NT2/D1 (cell line): ENCODE results near the gene TENM3.

Experiments
- DNase-seq: peaks from one replicate; pipeline ENCODE4 v3.0.0-alpha.2; 2011; ENCODE audit warnings: low read depth, low spot score
- H3K27me3 ChIP-seq: 2 replicates; pipeline ENCODE4 v1.6.0; 2011; ENCODE audit warnings: mild to moderate bottlenecking; ENCODE audit not compliant: insufficient read length, insufficient read depth
- H3K36me3 ChIP-seq: 2 replicates; pipeline ENCODE4 v1.6.1; 2011; ENCODE audit warnings: mild to moderate bottlenecking, low read length, mixed read lengths; ENCODE audit not compliant: insufficient read depth, insufficient read length
- H3K4me1 ChIP-seq: 2 replicates; pipeline ENCODE4 v1.5.1; 2011; ENCODE audit not compliant: insufficient read depth, insufficient read length
- H3K4me3 ChIP-seq: 2 replicates; pipeline ENCODE4 v1.5.1; 2011; ENCODE audit warnings: low read depth; ENCODE audit not compliant: insufficient read length
- H3K9ac ChIP-seq: 2 replicates; pipeline ENCODE4 v1.6.0; 2011; ENCODE audit warnings: low read depth; ENCODE audit not compliant: insufficient read length
- H3K9me3 ChIP-seq: 2 replicates; pipeline ENCODE4 v1.5.1; 2011; ENCODE audit warnings: mild to moderate bottlenecking, low read length; ENCODE audit not compliant: insufficient read depth
- SUZ12 ChIP-seq: IDR thresholded peaks from 2 replicates; pipeline ENCODE4 v1.6.1; 2011; ENCODE audit not compliant: insufficient read length, insufficient read depth; ENCODE audit errors: extremely low read depth
- YY1 ChIP-seq: IDR thresholded peaks from 2 replicates; pipeline ENCODE4 v1.6.1; 2011; ENCODE audit not compliant: insufficient read length, insufficient read depth
- ZNF274 ChIP-seq: IDR thresholded peaks from 2 replicates; pipeline ENCODE4 v1.6.1; 2011; ENCODE audit warnings: mild to moderate bottlenecking, low read depth, low read length

TENM3 gene

DNA sequence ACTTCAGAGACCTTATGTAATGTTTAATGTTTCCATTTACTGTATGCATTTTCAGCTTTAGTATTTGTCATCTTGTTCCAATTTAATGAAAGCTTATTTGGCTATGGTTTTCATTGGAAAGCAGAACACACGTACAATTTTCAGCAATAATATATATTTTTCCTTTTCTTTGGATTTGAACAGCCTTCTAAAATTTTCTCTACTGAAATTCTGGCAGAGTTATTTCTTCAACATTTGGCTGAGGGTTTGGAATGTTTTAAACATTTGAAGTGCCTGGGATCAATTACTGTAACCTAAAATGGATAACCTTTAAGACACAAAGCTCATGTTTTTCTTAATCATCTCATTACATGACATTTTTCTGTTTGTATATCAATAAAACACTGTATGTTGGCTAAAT, 156.9 kb downstream of the TENM3 start:
- Histone ChIP-seq H3K4me3 (no peak overlapping the region), H3K9me3 (no peaks in the 10 kb centered on the region), H3K4me1 (no peaks in the 10 kb centered on the region), H3K27me3 (no peaks in the 10 kb centered on the region), H3K9ac (no peak overlapping the region), H3K36me3 (no peaks in the 10 kb centered on the region)
- TF ChIP-seq ZNF274: no peak
- TF ChIP-seq YY1: no peak
- no peak for TF ChIP-seq SUZ12
- no peak for DNase-seq

DNA sequence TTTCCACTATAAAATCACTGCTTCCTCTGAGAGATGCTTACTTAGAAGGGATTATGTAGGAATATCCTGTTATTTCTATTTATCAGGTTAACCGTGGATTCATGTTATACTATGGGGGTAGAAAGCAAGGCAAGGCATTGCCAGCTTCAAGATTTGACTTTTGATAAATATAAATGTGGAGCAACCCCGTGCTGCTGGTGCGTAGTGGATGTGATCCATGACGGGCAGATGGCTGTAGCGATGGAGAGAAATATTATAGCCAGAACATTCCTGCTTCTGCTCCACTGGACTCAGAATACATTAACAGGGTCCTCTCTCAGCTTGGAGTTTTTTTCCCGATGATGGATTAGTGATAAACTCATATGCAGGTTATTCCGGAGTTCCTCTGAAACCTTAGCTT, 157.6 kb downstream of the TENM3 start:
- Histone ChIP-seq H3K36me3 (no peaks in the 10 kb centered on the region), H3K27me3 (no peaks in the 10 kb centered on the region), H3K4me1 (no peaks in the 10 kb centered on the region), H3K9me3 (no peaks in the 10 kb centered on the region), H3K4me3 (no peak overlapping the region), H3K9ac (no peak overlapping the region)
- no peak for DNase-seq
- TF ChIP-seq SUZ12 (no peak), ZNF274 (no peak), YY1 (no peak)

DNA sequence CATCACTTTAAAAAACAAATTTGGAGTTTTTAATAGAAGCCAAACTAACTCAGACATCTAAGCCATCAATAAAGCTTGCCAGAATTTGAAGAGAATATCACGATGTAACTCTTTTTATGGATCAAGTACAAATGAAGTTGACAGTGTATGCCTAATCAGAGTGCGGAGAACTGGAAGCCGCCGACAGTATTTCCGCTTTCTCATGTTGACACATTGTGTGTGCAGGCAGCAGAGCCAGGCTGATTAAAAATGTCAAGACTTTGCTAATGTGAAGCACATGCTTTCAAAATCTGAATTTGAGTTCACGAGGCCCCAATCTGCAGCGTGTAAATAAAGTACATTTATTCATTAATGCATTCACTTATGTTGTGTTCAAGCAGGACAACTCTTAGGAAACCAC, 161.2 kb downstream of the TENM3 start:
- Histone ChIP-seq H3K9ac (no peak overlapping the region), H3K9me3 (no peaks in the 10 kb centered on the region), H3K4me1 (no peaks in the 10 kb centered on the region), H3K36me3 (no peaks in the 10 kb centered on the region), H3K4me3 (no peak overlapping the region), H3K27me3 (no peaks in the 10 kb centered on the region)
- DNase-seq: no peak
- TF ChIP-seq SUZ12 (no peak), ZNF274 (no peak), YY1 (no peak)

DNA sequence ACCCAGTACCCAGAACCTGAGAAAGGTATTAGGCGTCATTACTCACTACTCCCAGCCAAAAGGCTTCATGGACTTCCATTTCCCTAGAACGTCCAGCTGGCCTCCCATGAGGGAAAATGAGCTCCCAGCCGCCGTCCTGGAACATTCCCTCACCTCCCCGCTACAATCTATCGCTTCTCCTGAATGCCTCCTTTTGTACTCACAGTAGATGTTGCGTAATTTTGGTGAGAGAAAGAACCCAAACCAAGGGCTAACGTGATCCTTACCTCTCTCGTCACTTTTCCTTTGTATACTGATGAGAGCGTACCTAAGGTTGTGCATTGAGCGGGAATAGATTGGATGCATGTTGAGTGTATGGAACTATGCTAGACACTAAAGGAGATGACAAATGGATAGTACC, 161.9 kb downstream of the TENM3 start:
- no peak overlapping the region for H3K4me3 ChIP-seq
- no peaks in the 10 kb centered on the region for H3K4me1 ChIP-seq
- no peaks in the 10 kb centered on the region for H3K36me3 ChIP-seq
- DNase-seq: no peak
- H3K27me3 ChIP-seq: no peaks in the 10 kb centered on the region
- H3K9ac ChIP-seq: no peak overlapping the region
- TF ChIP-seq SUZ12 (no peak), YY1 (no peak), ZNF274 (no peak)
- H3K9me3 ChIP-seq: no peaks in the 10 kb centered on the region

DNA sequence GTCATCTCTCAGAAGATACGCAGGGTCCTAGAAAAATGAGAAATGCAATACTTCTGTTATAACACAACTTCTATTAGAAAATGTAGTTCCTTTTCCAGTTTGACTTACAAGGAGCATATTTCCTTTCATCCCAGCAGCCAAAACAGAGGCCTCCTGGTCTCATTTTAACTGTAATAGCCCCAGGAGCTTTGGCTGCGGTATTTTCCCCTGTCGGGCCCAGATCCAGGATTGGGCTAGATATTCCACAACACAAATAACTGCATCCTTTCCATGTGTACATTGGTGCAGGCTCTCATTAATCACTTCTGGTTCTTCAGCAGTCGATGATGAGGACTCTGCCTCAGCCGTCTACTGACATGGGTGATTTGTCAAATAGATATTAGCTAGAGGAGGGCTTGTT, 166.1 kb downstream of the TENM3 start:
- Histone ChIP-seq H3K9me3 (peaks cover 24% of the 10 kb centered on the region), H3K4me3 (no peak overlapping the region), H3K36me3 (no peaks in the 10 kb centered on the region), H3K9ac (no peak overlapping the region), H3K4me1 (no peaks in the 10 kb centered on the region), H3K27me3 (no peaks in the 10 kb centered on the region)
- DNase-seq: no peak
- no peak for TF ChIP-seq ZNF274
- TF ChIP-seq YY1: no peak
- no peak for TF ChIP-seq SUZ12

DNA sequence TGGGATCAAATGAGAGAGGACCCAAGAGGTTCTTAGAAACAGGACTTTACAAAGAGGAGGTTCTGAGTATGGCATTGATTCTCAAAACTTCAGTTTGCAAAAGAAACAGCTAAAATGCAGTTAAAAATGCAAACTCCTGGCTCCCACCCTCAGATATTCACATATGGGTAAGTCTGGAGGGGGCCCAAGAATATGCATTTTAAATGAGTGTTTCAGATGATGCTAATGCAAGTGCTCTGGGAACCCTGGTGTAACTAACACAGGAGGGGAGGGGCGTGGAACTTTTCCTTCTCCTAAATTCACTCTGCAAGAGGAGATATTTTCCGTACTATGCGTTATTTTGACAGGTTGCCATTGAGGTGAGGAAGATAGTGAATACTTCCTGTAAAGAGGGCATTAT, 168.2 kb downstream of the TENM3 start:
- no peaks in the 10 kb centered on the region for H3K36me3 ChIP-seq
- no peaks in the 10 kb centered on the region for H3K27me3 ChIP-seq
- no peak for DNase-seq
- H3K9ac ChIP-seq: no peak overlapping the region
- no peaks in the 10 kb centered on the region for H3K4me1 ChIP-seq
- peaks cover 25% of the 10 kb centered on the region for H3K9me3 ChIP-seq
- no peak overlapping the region for H3K4me3 ChIP-seq
- TF ChIP-seq ZNF274 (no peak), YY1 (no peak), SUZ12 (no peak)

DNA sequence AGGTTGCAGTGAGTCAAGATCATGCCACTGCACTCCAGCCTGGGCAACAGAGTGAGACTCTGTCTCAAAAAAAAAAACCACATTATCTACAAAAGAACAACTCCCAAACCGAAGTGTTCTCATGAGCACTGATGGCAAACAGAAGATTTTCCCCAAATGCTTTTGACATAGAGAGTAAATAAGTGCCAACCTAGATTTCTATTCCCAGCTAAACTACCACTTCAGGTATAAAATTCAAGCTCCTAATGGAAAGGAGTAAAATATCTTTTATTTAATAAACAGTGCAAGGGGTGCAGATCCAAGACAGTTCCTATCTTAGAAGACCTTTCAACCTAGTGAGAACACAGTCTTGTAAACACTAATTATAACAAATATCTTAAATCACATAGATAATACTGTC, 170.3 kb downstream of the TENM3 start:
- Histone ChIP-seq H3K9me3 (peaks cover 25% of the 10 kb centered on the region), H3K27me3 (no peaks in the 10 kb centered on the region), H3K36me3 (no peaks in the 10 kb centered on the region), H3K9ac (no peak overlapping the region), H3K4me3 (no peak overlapping the region), H3K4me1 (no peaks in the 10 kb centered on the region)
- DNase-seq: no peak
- TF ChIP-seq YY1: no peak
- TF ChIP-seq SUZ12: no peak
- no peak for TF ChIP-seq ZNF274

DNA sequence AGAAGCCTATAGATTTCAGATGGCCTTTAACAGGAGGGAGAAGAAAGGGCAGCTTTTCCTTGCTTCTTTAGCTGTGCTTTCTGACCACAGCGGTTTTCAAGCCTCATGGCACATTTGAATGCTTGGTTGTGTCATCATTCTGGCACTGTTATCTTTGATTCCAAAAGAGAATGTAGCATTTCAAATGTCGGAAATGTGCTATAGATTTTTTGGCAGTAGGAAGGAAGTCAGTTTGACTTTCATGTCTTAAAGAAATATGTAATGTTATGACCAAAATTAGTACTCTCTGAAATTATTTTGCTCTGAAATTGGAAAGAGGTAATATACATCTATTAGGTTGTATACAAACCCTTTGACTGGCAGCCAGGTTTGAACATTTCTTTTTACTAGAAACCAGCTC, 171.9 kb downstream of the TENM3 start:
- Histone ChIP-seq H3K9me3 (peaks cover 29% of the 10 kb centered on the region), H3K4me3 (no peak overlapping the region), H3K9ac (no peak overlapping the region), H3K4me1 (no peaks in the 10 kb centered on the region), H3K36me3 (no peaks in the 10 kb centered on the region), H3K27me3 (no peaks in the 10 kb centered on the region)
- TF ChIP-seq YY1 (no peak), ZNF274 (no peak), SUZ12 (no peak)
- no peak for DNase-seq
